OCI-LY1 (cell line): Measurements from ENCODE around the gene CAT.

Experiments
- H2AFZ ChIP-seq: fragments of 200-600 bp; sonication (generic), shearing (Covaris generic); 2 replicates; pipeline ENCODE4 v1.6.0; 2014; ENCODE audit warnings: antibody characterized with exemption, mild to moderate bottlenecking, low read length
- H3F3A ChIP-seq: fragments of 200-600 bp; sonication (generic), shearing (Covaris generic); 2 replicates; pipeline ENCODE4 v1.6.0; 2014; ENCODE audit warnings: mild to moderate bottlenecking, antibody characterized with exemption, low read length, moderate library complexity; ENCODE audit not compliant: insufficient read depth
- H3K27ac ChIP-seq: fragments of 200-600 bp; sonication (generic); 2 replicates; pipeline ENCODE4 v1.5.1; 2014; ENCODE audit warnings: low read length, mixed run types, mild to moderate bottlenecking, low read depth; ENCODE audit not compliant: poor library complexity, severe bottlenecking
- H3K27me3 ChIP-seq: fragments of 200-600 bp; sonication (generic); 2 replicates; pipeline ENCODE4 v1.6.0; 2014; ENCODE audit warnings: antibody characterized with exemption, mild to moderate bottlenecking, low read length, moderate library complexity; ENCODE audit not compliant: insufficient read depth
- H3K36me3 ChIP-seq: fragments of 200-600 bp; sonication (generic); 2 replicates; pipeline ENCODE4 v1.6.1; 2014; ENCODE audit warnings: mild to moderate bottlenecking, antibody characterized with exemption, low read length, moderate library complexity, mixed read lengths; ENCODE audit not compliant: insufficient read depth
- H3K4me1 ChIP-seq: fragments of 200-600 bp; sonication (generic); 2 replicates; pipeline ENCODE4 v1.5.1; 2014; ENCODE audit warnings: mild to moderate bottlenecking, low read length, moderate library complexity; ENCODE audit not compliant: insufficient read depth, severe bottlenecking
- H3K4me2 ChIP-seq: fragments of 200-600 bp; sonication (generic), shearing (Covaris generic); 2 replicates; pipeline ENCODE4 v1.6.1; 2014; ENCODE audit warnings: low read length
- H3K4me3 ChIP-seq: fragments of 200-600 bp; sonication (generic); 2 replicates; pipeline ENCODE4 v1.5.1; 2014; ENCODE audit warnings: low read length, low read depth, mild to moderate bottlenecking, mixed read lengths; ENCODE audit not compliant: poor library complexity, severe bottlenecking
- H3K79me2 ChIP-seq: fragments of 200-600 bp; shearing (Covaris generic); 2 replicates; pipeline ENCODE4 v1.6.1; 2016; ENCODE audit warnings: mixed run types, low read length, mixed read lengths; ENCODE audit not compliant: insufficient read depth
- H3K9ac ChIP-seq: fragments of 200-600 bp; sonication (generic), shearing (Covaris generic); 2 replicates; pipeline ENCODE4 v1.6.1; 2014; ENCODE audit warnings: mild to moderate bottlenecking, low read length, mixed read lengths
- H3K9me2 ChIP-seq: fragments of 200-600 bp; sonication (generic), shearing (Covaris generic); 2 replicates; pipeline ENCODE4 v1.6.1; 2014; ENCODE audit warnings: low read depth, mild to moderate bottlenecking, low read length, mixed read lengths
- H3K9me3 ChIP-seq: fragments of 200-600 bp; shearing (Covaris generic); 2 replicates; pipeline ENCODE4 v1.6.1; 2014; ENCODE audit warnings: low read length, mixed read lengths
- H4K20me1 ChIP-seq: fragments of 200-600 bp; sonication (generic), shearing (Covaris generic); 2 replicates; pipeline ENCODE4 v1.6.0; 2016; ENCODE audit warnings: mild to moderate bottlenecking, low read length; ENCODE audit not compliant: insufficient read depth
- CTCF ChIP-seq: fragments of 200-600 bp; sonication (generic), shearing (Covaris generic); IDR thresholded peaks from 2 replicates; pipeline ENCODE4 v1.5.1; 2017; ENCODE audit warnings: mild to moderate bottlenecking, antibody characterized with exemption, low read length, moderate library complexity, mixed read lengths
- EZH2 ChIP-seq: fragments of 200-600 bp; sonication (generic), shearing (Covaris generic); IDR thresholded peaks from 2 replicates; pipeline ENCODE4 v1.8.0; 2017; ENCODE audit warnings: borderline replicate concordance, mixed run types, mild to moderate bottlenecking, antibody characterized with exemption, low read length, moderate library complexity, mixed read lengths

The CAT gene

DNA sequence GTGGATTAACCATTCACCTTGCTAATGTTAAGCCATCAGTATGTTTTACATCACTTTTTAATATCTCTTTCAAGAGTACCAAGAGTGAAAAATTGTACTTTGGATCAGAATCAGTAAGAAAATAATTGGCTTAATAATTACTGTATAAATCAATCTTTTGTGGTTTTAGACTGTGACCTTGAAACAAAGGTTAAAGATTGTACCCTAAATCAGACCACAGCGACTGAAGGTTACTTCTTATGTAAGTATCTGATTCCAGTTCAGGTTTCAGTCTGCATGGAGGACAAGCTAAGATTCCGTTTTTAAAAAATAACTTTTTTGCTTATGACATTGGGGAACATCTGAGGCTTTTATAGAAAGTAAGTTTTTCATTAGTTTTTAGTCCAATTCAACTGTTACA lies 18.9 kb downstream of the CAT start:
- H3K36me3 ChIP-seq = peaks cover 87% of the 10 kb centered on the region
- no peak overlapping the region for H3K4me2 ChIP-seq
- no peak overlapping the region for H3K27ac ChIP-seq
- H4K20me1 ChIP-seq = no peaks in the 10 kb centered on the region
- H3K9me3 ChIP-seq = no peaks in the 10 kb centered on the region
- no peaks in the 10 kb centered on the region for H3K4me1 ChIP-seq
- H3K9ac ChIP-seq = no peak overlapping the region
- TF ChIP-seq CTCF (no peak), EZH2 (no peak)
- H3K27me3 ChIP-seq = no peaks in the 10 kb centered on the region
- H3F3A ChIP-seq = no peaks in the 10 kb centered on the region
- no peak overlapping the region for H2AFZ ChIP-seq
- no peak overlapping the region for H3K4me3 ChIP-seq
- H3K9me2 ChIP-seq = no peaks in the 10 kb centered on the region
- H3K79me2 ChIP-seq = no peaks in the 10 kb centered on the region

DNA sequence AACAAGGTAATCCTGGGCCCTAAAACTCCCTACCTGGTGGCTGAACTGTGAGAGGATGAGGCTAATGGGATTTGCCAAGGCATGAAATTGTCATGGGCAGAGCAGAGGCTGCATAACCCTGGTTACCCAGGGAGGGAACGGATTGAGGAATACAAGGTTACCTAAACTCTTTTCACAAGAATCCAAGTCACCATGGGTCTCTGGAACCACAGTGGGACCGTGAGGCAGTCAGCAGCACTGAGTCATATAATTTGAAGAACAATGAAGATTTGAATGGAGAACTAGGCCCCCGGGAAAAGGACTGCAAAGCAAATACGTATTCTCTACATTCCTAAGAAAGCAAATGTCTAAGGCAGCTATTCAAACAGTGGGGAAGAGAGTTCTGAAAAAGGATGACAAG lies 19.8 kb downstream of the CAT start:
- H3K9me3 ChIP-seq = no peaks in the 10 kb centered on the region
- no peaks in the 10 kb centered on the region for H3K9me2 ChIP-seq
- H3K9ac ChIP-seq = no peak overlapping the region
- H3K27ac ChIP-seq = no peak overlapping the region
- H3K79me2 ChIP-seq = no peaks in the 10 kb centered on the region
- no peak overlapping the region for H3K4me2 ChIP-seq
- H3K4me1 ChIP-seq = no peaks in the 10 kb centered on the region
- H3K36me3 ChIP-seq = peaks cover 86% of the 10 kb centered on the region
- H3K4me3 ChIP-seq = no peak overlapping the region
- H4K20me1 ChIP-seq = no peaks in the 10 kb centered on the region
- H3F3A ChIP-seq = no peaks in the 10 kb centered on the region
- H3K27me3 ChIP-seq = no peaks in the 10 kb centered on the region
- H2AFZ ChIP-seq = no peak overlapping the region
- TF ChIP-seq EZH2 (no peak), CTCF (no peak)

GRCh38 chr11:34459507-34460162 lies 20.9 kb downstream of the CAT start:
- Histone ChIP-seq H3K4me2 (no peak overlapping the region), H3K9ac (no peak overlapping the region), H3K4me1 (no peaks in the 10 kb centered on the region), H3K36me3 (peaks cover 86% of the 10 kb centered on the region), H3K9me3 (no peaks in the 10 kb centered on the region), H3K27ac (no peak overlapping the region), H3K4me3 (no peak overlapping the region), H3F3A (no peaks in the 10 kb centered on the region), H4K20me1 (no peaks in the 10 kb centered on the region), H3K79me2 (no peaks in the 10 kb centered on the region), H3K27me3 (no peaks in the 10 kb centered on the region), H2AFZ (no peak overlapping the region), H3K9me2 (no peaks in the 10 kb centered on the region)
- TF ChIP-seq CTCF (no peak), EZH2 (no peak)
